ENCODE data around the gene SMIM14.
"Not testable (repeated sequence)": the region's sequence is repeated elsewhere in the genome, so short reads cannot be mapped to it uniquely, and the experiment has no call there.

Gene SMIM14

DNA sequence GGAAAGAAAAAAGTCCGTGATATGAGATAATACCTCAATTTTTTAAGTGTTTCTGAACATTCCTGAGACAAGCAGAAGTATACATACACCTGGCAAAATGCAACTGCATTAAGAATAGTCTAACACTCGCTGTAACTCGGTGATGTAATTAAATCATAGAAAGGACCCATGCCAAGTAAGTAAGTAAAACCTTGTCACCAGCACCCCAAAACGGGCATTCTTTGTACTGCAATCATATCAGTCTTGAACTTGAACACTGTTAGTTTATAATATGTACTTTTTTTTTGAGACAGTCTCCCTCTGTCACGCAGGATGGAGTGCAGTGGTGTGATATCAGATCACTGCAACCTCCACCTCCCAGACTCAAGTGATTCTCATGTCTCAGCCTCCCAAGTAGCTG is 47.4 kb downstream of the SMIM14 start:
- no peak for DNase-seq

DNA sequence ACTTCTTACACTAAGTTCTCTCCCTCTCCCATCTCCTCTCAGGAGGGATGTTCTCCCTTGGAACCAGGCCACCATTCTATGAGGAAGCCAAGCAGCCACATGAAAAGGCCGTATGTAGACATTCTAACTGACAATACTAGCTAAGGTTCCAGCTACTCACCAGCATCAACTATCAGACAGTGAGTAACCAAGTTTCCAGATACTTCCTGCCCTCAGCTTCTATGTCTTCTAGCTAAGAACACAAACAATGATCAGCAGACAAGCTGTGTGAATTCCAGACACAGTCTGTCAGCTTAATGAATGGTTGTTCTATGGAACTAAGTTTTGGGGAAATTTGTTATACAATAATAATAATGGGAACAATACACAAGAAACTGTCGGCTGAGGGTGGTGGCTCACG is 50.8 kb downstream of the SMIM14 start:
- no peak for DNase-seq

- no peak for DNase-seq
These were observed 63.7 kb downstream of the SMIM14 start for GRCh38 chr4:39574946-39575345.

DNA sequence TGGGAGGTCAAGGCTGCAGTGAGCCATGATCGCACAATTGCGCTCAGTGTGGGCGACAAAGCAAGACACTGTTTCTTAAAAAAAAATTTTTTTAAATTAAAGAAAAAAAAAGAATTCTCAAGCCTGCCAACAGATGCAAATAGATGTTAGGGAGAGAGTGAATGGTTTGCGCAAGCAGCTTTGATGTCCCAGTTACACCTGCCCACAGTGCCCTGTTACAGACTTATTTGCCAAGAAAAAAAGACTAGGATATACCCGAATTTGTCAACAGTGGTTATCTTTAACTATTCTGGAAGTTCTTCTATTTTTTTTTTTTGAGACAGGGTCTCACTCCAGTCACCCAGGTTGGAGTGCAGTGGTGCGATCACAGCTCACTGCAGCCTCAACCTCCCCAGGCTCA is 67.2 kb downstream of the SMIM14 start:
- DNase-seq = no peak

- no peak for DNase-seq
These were observed 67.6 kb downstream of the SMIM14 start for GRCh38 chr4:39571054-39571453.

GRCh38 chr4:39569209-39569608 is 69.5 kb downstream of the SMIM14 start:
- no peak for DNase-seq

GRCh38 chr4:39568805-39569204 is 69.9 kb downstream of the SMIM14 start:
- no peak for DNase-seq

DNA sequence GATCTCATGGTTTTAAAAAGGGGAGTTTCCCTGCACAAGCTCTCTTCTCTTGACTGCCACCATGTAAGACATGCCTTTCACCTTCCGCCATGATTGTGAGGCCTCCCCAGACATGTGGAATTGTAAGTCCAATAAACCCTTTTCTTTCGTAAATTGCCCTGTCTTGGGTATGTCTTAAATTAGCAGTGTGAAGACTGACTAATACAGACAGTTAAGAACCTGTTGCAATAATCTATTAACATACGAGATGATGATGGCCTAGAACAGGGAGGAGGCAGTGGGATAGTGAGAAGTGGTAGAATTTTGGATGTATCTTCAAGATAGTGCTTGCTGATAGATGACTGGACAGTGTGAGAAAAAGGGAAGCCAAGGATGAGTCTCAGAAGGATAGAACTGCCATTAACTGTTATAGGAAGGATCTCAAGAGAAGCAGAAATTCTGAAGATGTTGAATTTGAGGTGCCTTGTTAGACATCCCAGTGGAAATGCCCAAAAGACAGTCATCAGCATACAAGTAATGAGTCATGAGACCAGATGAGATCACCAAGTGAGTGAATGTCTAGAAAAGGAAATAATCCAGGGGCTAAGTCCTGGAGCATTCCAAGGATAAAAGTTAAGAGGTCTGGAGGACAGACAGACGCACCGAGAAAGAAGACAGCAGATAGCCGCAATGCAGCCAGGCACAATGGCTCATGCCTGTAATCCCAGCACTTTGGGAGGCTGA is 72.6 kb downstream of the SMIM14 start:
- no peak for DNase-seq

DNA sequence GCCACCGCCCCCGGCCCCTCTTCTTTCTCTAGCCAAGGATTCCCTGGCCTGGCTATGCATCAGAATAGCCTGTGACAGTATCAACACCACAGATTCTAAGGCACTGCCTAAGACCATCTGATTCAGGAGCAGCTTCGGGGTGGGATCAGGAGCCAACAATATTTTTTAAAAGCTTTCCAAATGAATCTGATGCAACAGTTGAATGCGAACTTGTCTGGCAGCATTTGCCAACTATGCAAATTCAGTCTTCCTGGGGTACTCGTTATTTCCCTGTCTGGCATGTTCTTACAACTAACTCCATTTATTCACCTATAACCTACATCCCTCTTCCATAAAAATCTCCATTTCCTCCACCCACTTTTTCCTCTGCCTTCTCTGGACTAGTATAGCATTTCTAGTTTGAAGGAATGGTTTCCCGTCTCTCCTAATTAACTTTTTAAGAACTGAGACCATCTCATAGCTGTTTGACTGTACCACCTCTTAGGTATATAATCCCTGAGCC is 75.3 kb downstream of the SMIM14 start:
- DNase-seq = no peak

DNA sequence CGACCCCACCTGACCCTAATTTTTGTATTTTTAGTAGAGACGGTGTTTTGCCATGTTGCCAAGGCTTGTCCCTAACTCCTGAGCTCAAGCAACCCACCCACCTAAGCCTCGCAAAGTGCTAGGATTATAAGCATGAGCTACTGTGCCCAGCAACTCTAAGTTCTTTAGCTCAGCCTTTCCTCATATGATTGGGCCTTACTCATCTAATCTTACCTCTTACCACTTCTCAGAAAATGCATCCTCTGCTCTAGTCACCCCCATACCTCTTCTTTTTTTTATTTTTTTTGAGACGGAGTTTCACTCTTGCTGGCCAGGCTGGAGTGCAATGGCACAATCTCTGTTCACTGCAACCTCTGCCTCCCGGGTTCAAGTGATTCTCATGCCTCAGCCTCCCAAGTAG is 75.9 kb downstream of the SMIM14 start:
- no peak for DNase-seq

DNA sequence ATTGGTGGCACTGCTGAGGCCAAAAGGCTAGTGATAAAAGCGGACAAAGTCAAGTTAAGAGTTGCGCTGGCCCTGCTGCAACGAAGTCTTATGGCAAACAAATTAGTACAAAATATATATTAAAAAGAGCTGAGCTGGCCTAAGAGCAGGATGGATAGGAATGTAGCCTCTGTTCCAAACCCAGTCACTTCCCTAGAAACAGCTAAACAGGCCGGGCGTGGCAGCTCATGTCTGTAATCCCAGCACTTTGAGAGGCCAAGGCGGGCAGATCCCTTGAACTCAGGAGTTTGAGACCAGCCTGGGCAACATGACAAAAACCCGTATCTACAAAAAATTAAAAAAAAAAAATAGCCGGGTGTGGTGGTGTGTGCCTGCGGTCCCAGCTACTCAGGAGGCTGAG is 79.0 kb downstream of the SMIM14 start:
- DNase-seq = no peak

- no peak for DNase-seq
These were observed 83.2 kb downstream of the SMIM14 start for GRCh38 chr4:39555472-39555871.

- DNase-seq = no peak
These were observed 90.1 kb downstream of the SMIM14 start for GRCh38 chr4:39548425-39549067.

GRCh38 chr4:39544580-39545315 is 93.9 kb downstream of the SMIM14 start:
- DNase-seq = no peak

GRCh38 chr4:39544080-39544479 is 94.6 kb downstream of the SMIM14 start:
- not testable (repeated sequence) for DNase-seq

DNA sequence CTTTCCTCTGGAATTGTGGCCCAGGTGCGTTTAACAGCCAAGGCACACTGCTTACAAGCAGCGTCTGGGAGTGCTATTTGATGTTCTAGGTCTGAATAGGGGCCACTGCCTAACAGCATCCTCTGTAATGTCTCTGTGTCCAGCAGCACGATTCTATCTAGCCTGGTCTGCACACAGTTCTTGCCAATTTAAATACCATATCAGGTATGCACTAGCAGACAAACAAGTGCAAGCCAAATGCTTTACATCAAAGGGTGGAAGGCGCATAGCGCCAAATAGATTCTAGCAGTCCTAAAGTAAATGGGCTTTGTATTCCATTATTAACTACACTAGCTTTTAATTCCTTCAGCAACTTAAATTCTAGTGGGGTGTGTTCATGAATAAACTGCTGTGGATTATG is 95.6 kb downstream of the SMIM14 start:
- no peak for DNase-seq

DNA sequence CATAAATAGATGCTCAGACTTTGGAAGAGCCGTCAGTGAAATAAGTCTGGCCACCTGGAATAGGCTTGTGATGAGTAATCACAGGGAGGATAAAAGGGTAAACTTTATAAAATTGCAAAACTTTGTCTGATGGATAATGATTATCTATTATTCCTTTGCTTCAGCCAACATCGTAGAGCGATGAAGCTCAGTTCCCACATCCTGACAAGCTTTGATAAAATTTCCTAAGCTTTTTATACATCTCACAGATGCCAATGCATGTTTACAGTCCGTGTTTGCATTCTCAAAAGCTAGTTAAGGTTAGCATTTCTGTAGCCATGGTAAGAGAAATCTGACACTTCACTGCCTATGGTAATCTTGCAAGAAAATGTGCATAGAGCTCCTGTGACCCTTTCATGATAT is 96.1 kb downstream of the SMIM14 start:
- no peak for DNase-seq

DNA sequence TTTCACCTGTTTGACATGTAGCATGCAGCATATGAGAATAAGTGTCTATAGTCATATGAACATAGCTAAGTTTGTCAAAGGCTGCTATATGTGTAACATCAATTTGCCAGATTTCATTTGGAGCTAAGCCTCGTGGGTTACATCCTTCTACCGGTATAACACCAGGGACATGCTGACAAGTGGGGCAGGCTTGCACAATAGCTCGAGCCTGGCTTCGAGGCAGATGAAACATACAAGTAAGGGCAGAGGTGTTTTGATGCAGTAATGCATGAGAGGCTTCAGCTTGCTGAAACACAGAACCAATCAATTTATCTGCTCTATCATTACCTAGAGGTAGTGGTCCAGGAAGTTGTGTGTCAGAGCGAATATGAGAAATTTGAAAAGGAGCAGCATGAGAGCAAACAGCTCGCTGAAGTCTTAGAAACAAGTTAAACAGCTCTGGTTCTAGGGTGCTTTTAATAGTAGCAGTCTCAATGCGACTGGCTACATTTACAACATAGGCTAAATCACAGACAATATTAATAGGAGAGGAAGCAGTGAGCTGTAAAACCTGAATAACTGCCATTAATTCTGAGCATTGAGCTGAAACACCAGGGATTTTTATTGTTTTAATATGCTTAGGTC is 96.6 kb downstream of the SMIM14 start:
- no peak for DNase-seq

- no peak for DNase-seq
These were observed 99.5 kb downstream of the SMIM14 start for GRCh38 chr4:39539089-39539611.

DNA sequence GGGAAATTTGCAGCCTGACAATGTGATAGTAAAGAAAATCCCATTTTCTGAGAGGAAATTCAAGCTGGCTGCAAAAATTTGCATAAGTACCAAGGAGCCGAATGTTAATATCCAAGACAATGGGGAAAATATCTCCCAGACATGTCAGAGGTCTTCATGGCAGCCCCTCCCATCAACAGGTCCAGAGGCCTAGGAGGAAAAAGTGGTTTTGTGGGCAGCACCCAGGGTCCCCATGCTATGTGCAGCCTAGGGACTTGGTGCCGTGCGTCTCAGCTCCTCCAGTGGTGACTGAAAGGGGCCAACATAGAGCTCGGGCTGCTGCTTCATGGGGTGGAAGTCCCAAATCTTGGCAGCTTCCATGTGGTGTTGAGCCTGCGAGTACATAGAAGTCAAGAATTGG is 105.1 kb downstream of the SMIM14 start:
- no peak for DNase-seq

- not testable (repeated sequence) for DNase-seq
These were observed 106.4 kb downstream of the SMIM14 start for GRCh38 chr4:39532237-39532636.

DNA sequence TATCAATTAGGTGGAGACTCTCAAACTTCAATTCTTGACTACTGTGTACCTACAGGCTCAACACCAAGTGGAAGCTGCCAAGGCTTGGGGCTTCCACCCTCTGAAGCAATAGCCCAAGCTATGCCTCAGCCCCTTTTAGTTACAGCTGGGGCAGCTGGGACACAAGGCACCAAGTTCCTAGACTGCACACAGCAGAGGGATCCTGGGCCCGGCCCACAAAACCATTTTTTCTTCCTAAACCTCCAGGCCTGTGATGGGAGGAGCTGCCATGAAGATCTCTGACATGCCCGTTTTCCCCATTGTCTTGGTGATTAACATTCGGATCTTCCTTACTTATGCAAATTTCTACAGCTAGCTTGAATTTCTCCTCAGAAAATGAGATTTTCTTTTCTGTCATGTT is 108.0 kb downstream of the SMIM14 start:
- DNase-seq = no peak

- DNase-seq = no peak
These were observed 109.1 kb downstream of the SMIM14 start for GRCh38 chr4:39529534-39529933.
